Tibial nerve (tissue), 4 donors: Measurements from ENCODE around the gene TMEM269. TPM values are rescaled to one million over a fixed set of nuclear protein-coding genes. Genes with fewer than 3 reads are reported as not detected.

Source experiments
- DNase-seq, 2 donors: peaks; one replicate each; pipeline ENCODE4 v3.0.0-alpha.2; 2019; ENCODE audit warnings: low spot score in 2 of 2
- H3K27ac ChIP-seq, 4 donors: fragments of 200-600 bp; sonication (generic) in 3 of 4; one replicate each; pipeline ENCODE4 v1.5.1; 2017 to 2019; ENCODE audit warnings: mild to moderate bottlenecking in 1 of 4
- H3K27me3 ChIP-seq, 2 donors: fragments of 200-600 bp; sonication (generic) in 1 of 2; one replicate each; pipeline versions ENCODE4 v1.5.1 to v1.6.0; 2017 to 2019
- H3K36me3 ChIP-seq, 3 donors: fragments of 200-600 bp; sonication (generic); one replicate each; pipeline ENCODE4 v1.5.1; 2018 to 2019
- H3K4me1 ChIP-seq, 4 donors: fragments of 200-600 bp; sonication (generic) in 3 of 4; one replicate each; pipeline ENCODE4 v1.5.1; 2017 to 2019
- H3K4me3 ChIP-seq, 4 donors: fragments of 200-600 bp; sonication (generic) in 3 of 4; one replicate each; pipeline ENCODE4 v1.5.1; 2017 to 2019; ENCODE audit warnings: mild to moderate bottlenecking in 1 of 4, moderate library complexity in 1 of 4
- H3K9me3 ChIP-seq, 4 donors: fragments of 200-600 bp; sonication (generic) in 3 of 4; one replicate each; pipeline ENCODE4 v1.5.1; 2017 to 2019
- CTCF ChIP-seq, 5 experiments: fragments of 200-600 bp in 3 of 5; fragments of 450-650 bp in 2 of 5; sonication (generic) in 3 of 5; IDR thresholded peaks; one replicate each; pipeline ENCODE4 v1.5.1; 2016 to 2019; ENCODE audit warnings: antibody characterized with exemption in 5 of 5, mild to moderate bottlenecking in 3 of 5, moderate library complexity in 2 of 5
- EP300 ChIP-seq, 2 donors: sonication (generic); formaldehyde crosslinking; IDR thresholded peaks; one replicate each; pipeline ENCODE4 v1.6.1; 2017; ENCODE audit warnings: antibody characterized with exemption in 2 of 2, mild to moderate bottlenecking in 1 of 2
- POLR2A ChIP-seq, 2 donors: fragments of 450-650 bp; IDR thresholded peaks; one replicate each; pipeline ENCODE4 v1.6.1; 2017; ENCODE audit warnings: antibody characterized with exemption in 2 of 2, mild to moderate bottlenecking in 2 of 2, moderate library complexity in 2 of 2
- WGBS, 2 donors: methylation state at CpG; one replicate each; pipeline ENCODE4 v1.1.5; 2018; 5-methylcytosine and 5-hydroxymethylcytosine counted together
- total RNA-seq, 4 donors: library from RNA; depleted of rRNA; stranded (reverse); fragments of >200 nt; gene quantifications; one replicate each; pipeline ENCODE4 v1.1.0, GENCODE V29; 2016

TMEM269 gene
- total RNA-seq, 4 donors from 2014 or later: 0.21 to 0.30 (median 0.22) TPM; not detected in 1

- DNase-seq: no peak
- Histone ChIP-seq H3K36me3 (peaks cover 0 to 48% (median 5%) of the 10 kb centered on the region in 3 donors), H3K4me3 (peak overlapping the region; percentile 80 to 97 (median 89)), H3K4me1 (peaks cover 0 to 53% (median 10%) of the 10 kb centered on the region in 4 donors), H3K9me3 (peaks cover 0 to 12% (median 0%) of the 10 kb centered on the region in 4 donors), H3K27me3 (no peaks in the 10 kb centered on the region), H3K27ac (peak overlapping the region; percentile 76 to 95 (median 88))
- TF ChIP-seq POLR2A (IDR thresholded peaks at IDR 0.05) (no peak), CTCF (IDR thresholded peaks at IDR 0.05) (no peak), EP300 (IDR thresholded peaks at IDR 0.05) (no peak)
- WGBS, 2 donors: 9 to 12% methylated on average over 6 of the region's 6 CpGs
Measured at GRCh38 chr1:42847111-42847595, 62.4 kb downstream of the TMEM269 start.

- H3K4me3 ChIP-seq: peak overlapping the region in 1 of 4 donors; percentile 97
- no peaks in the 10 kb centered on the region for H3K27me3 ChIP-seq
- DNase-seq: no peak
- no peak overlapping the region for H3K27ac ChIP-seq
- 61 to 66% methylated on average over 6 of the region's 6 CpGs for WGBS, 2 donors
- peaks cover 0 to 53% (median 10%) of the 10 kb centered on the region in 4 donors for H3K4me1 ChIP-seq
- TF ChIP-seq POLR2A (IDR thresholded peaks at IDR 0.05) (no peak), EP300 (IDR thresholded peaks at IDR 0.05) (no peak), CTCF (IDR thresholded peaks at IDR 0.05) (no peak)
- H3K36me3 ChIP-seq: peaks cover 0 to 48% (median 5%) of the 10 kb centered on the region in 3 donors
- peaks cover 0 to 20% (median 0%) of the 10 kb centered on the region in 4 donors for H3K9me3 ChIP-seq
Measured at GRCh38 chr1:42847721-42848460, 63.1 kb downstream of the TMEM269 start.

- peaks cover 0 to 22% (median 0%) of the 10 kb centered on the region in 4 donors for H3K9me3 ChIP-seq
- peaks cover 0 to 48% (median 5%) of the 10 kb centered on the region in 3 donors for H3K36me3 ChIP-seq
- no peak overlapping the region for H3K27ac ChIP-seq
- no peak overlapping the region for H3K4me3 ChIP-seq
- no peak for DNase-seq
- H3K4me1 ChIP-seq: peaks cover 0 to 47% (median 10%) of the 10 kb centered on the region in 4 donors
- TF ChIP-seq EP300 (IDR thresholded peaks at IDR 0.05) (no peak), POLR2A (IDR thresholded peaks at IDR 0.05) (no peak), CTCF (IDR thresholded peaks at IDR 0.05) (no peak)
- H3K27me3 ChIP-seq: no peaks in the 10 kb centered on the region
- WGBS, 2 donors: 81 to 87% methylated on average over 2 of the region's 2 CpGs
Measured at GRCh38 chr1:42848823-42849537, 64.2 kb downstream of the TMEM269 start.

- Histone ChIP-seq H3K9me3 (peaks cover 0 to 22% (median 0%) of the 10 kb centered on the region in 4 donors), H3K4me1 (peaks cover 0 to 37% (median 10%) of the 10 kb centered on the region in 4 donors), H3K27ac (no peak overlapping the region), H3K27me3 (no peaks in the 10 kb centered on the region), H3K36me3 (peaks cover 0 to 48% (median 5%) of the 10 kb centered on the region in 3 donors), H3K4me3 (no peak overlapping the region)
- TF ChIP-seq CTCF (IDR thresholded peaks at IDR 0.05): no peak
- TF ChIP-seq EP300 (IDR thresholded peaks at IDR 0.05): no peak
- TF ChIP-seq POLR2A (IDR thresholded peaks at IDR 0.05): no peak
- WGBS, 2 donors: 75 to 77% methylated on average over 5 of the region's 5 CpGs
- DNase-seq: no peak
Measured at GRCh38 chr1:42849944-42850343, 65.2 kb downstream of the TMEM269 start.

Other genes starting within 250 kb of the TMEM269 start
- gene PPIH, start 126.6 kb upstream of the TMEM269 start, total RNA-seq: 10 to 100 TPM; 22.4 to 33.6 (median 28.1) TPM
- gene YBX1, start 102.6 kb upstream of the TMEM269 start, total RNA-seq: 100 to 1,000 TPM; 377 to 579 (median 441) TPM
- gene CLDN19, start 44.8 kb upstream of the TMEM269 start, total RNA-seq: 100 to 1,000 TPM; 136 to 259 (median 218) TPM
- gene P3H1, start 18.0 kb upstream of the TMEM269 start, total RNA-seq: 10 to 100 TPM; 42.4 to 83.9 (median 65.1) TPM
- gene C1orf50, start 17.7 kb upstream of the TMEM269 start, total RNA-seq: 1 to 10 TPM; 3.0 to 8.4 (median 3.5) TPM
- 10 to 100 TPM in 2 of 4 donors, 1 to 10 TPM in 2; 4.1 to 14.2 (median 8.3) TPM for gene ERMAP, start 32.1 kb downstream of the TMEM269 start, total RNA-seq
- 10 to 100 TPM; 18.6 to 76.0 (median 44.9) TPM for gene SVBP, start 32.4 kb downstream of the TMEM269 start, total RNA-seq
- gene ZNF691, start 61.6 kb downstream of the TMEM269 start, total RNA-seq: 10 to 100 TPM; 14.1 to 20.5 (median 16.9) TPM
- gene SLC2A1, start 173.9 kb downstream of the TMEM269 start, total RNA-seq: 1,000 to 10,000 TPM in 3 of 4 donors, 100 to 1,000 TPM in 1; 953 to 4,970 (median 3,437) TPM